GM12872 (cell line): Measurements from ENCODE around the gene NADSYN1.

Experiments used
- CTCF ChIP-seq: IDR thresholded peaks from 3 replicates; pipeline ENCODE4 v1.5.1; 2011; ENCODE audit warnings: low read depth, mild to moderate bottlenecking, low read length, moderate library complexity; ENCODE audit not compliant: insufficient read depth

Gene NADSYN1

GRCh38 chr11:71472941-71473792 lies 20.2 kb downstream of the NADSYN1 start:
- TF ChIP-seq CTCF: no peak

- no peak for TF ChIP-seq CTCF
Measured at GRCh38 chr11:71473793-71474080, 20.7 kb downstream of the NADSYN1 start.

- TF ChIP-seq CTCF: no peak
Measured at GRCh38 chr11:71474141-71474770, 21.3 kb downstream of the NADSYN1 start.

GRCh38 chr11:71474771-71475483 lies 21.9 kb downstream of the NADSYN1 start:
- no peak for TF ChIP-seq CTCF

GRCh38 chr11:71476031-71476430 lies 23.0 kb downstream of the NADSYN1 start:
- no peak for TF ChIP-seq CTCF

- TF ChIP-seq CTCF: no peak
Measured at GRCh38 chr11:71476926-71477640, 24.1 kb downstream of the NADSYN1 start.
